Thoracic aorta (tissue), 2 donors: ENCODE results near the gene DOCK3. TPM values are rescaled to one million over a fixed set of nuclear protein-coding genes. Genes with fewer than 3 reads are reported as not detected.

Source experiments
- ATAC-seq: fragments of 150-250 bp; one replicate; pipeline ENCODE4 v1.8.0; 2017; ENCODE audit warnings: low read depth; ENCODE audit not compliant: insufficient number of reproducible peaks, low FRiP score
- DNase-seq: peaks from one replicate; pipeline ENCODE4 v3.0.0-alpha.2; 2020; ENCODE audit warnings: low spot score
- H3K27ac ChIP-seq, 2 donors: fragments of 200-600 bp; sonication (generic); 1 replicate in 1 of 2; 2 replicates in 1 of 2; pipeline ENCODE4 v1.5.1; 2016; ENCODE audit warnings: mild to moderate bottlenecking in 2 of 2, moderate library complexity in 2 of 2
- H3K27me3 ChIP-seq: fragments of 200-600 bp; sonication (generic); replicated peaks from 2 replicates; pipeline ENCODE4 v1.6.0; 2016; ENCODE audit warnings: mild to moderate bottlenecking; ENCODE audit not compliant: insufficient read depth
- H3K36me3 ChIP-seq: fragments of 200-600 bp; sonication (generic); one replicate; pipeline ENCODE4 v1.5.1; 2016
- H3K4me1 ChIP-seq, 2 donors: fragments of 200-600 bp; sonication (generic); 1 replicate in 1 of 2; 2 replicates in 1 of 2; pipeline versions ENCODE4 v1.5.1 to v1.6.0; 2016; ENCODE audit warnings: low read depth in 2 of 2, mild to moderate bottlenecking in 1 of 2; ENCODE audit not compliant: control insufficient read depth in 1 of 2
- H3K4me3 ChIP-seq: fragments of 200-600 bp; sonication (generic); 2 replicates; pipeline ENCODE4 v1.5.1; 2016; ENCODE audit warnings: mild to moderate bottlenecking
- H3K9me3 ChIP-seq: fragments of 200-600 bp; sonication (generic); 2 replicates; pipeline ENCODE4 v1.5.1; 2016
- CTCF ChIP-seq: fragments of 200-600 bp; sonication (generic); IDR thresholded peaks from one replicate; pipeline ENCODE4 v1.5.1; 2019; ENCODE audit warnings: antibody characterized with exemption
- total RNA-seq, 2 donors: library from RNA; depleted of rRNA; stranded (reverse); fragments of >200 nt; gene quantifications; one replicate each; pipeline versions ENCODE4 v1.1.0 to v1.2.3, GENCODE V29; 2016

Gene DOCK3
- total RNA-seq, 2 donors from 2014 or later: 0.14 to 0.71 TPM

GRCh38 chr3:51373658-51374421, 699.1 kb downstream of the DOCK3 start:
- H3K9me3 ChIP-seq: no peaks in the 10 kb centered on the region
- ATAC-seq (no peak), DNase-seq (no peak)
- no peaks in the 10 kb centered on the region for H3K27me3 ChIP-seq
- no peak overlapping the region for H3K27ac ChIP-seq
- no peak overlapping the region for H3K4me3 ChIP-seq
- no peaks in the 10 kb centered on the region for H3K4me1 ChIP-seq
- no peaks in the 10 kb centered on the region for H3K36me3 ChIP-seq
- no peak for TF ChIP-seq CTCF

- Histone ChIP-seq H3K27ac (no peak overlapping the region), H3K9me3 (no peaks in the 10 kb centered on the region), H3K4me3 (no peak overlapping the region), H3K27me3 (no peaks in the 10 kb centered on the region), H3K36me3 (no peaks in the 10 kb centered on the region), H3K4me1 (no peaks in the 10 kb centered on the region)
- ATAC-seq: no peak
- TF ChIP-seq CTCF: no peak
- no peak for DNase-seq
Observed at GRCh38 chr3:51374456-51374855, 699.7 kb downstream of the DOCK3 start.

GRCh38 chr3:51375136-51375535, 700.4 kb downstream of the DOCK3 start:
- no peak overlapping the region for H3K4me3 ChIP-seq
- no peaks in the 10 kb centered on the region for H3K4me1 ChIP-seq
- H3K27me3 ChIP-seq: no peaks in the 10 kb centered on the region
- H3K36me3 ChIP-seq: no peaks in the 10 kb centered on the region
- TF ChIP-seq CTCF: no peak
- DNase-seq: no peak
- no peaks in the 10 kb centered on the region for H3K9me3 ChIP-seq
- H3K27ac ChIP-seq: no peak overlapping the region
- no peak for ATAC-seq

- Histone ChIP-seq H3K27ac (no peak overlapping the region), H3K27me3 (no peaks in the 10 kb centered on the region), H3K9me3 (no peaks in the 10 kb centered on the region), H3K4me1 (no peaks in the 10 kb centered on the region), H3K4me3 (no peak overlapping the region), H3K36me3 (no peaks in the 10 kb centered on the region)
- ATAC-seq (no peak), DNase-seq (no peak)
- no peak for TF ChIP-seq CTCF
Observed at GRCh38 chr3:51375571-51375970, 700.8 kb downstream of the DOCK3 start.

- DNase-seq (no peak), ATAC-seq (no peak)
- Histone ChIP-seq H3K36me3 (no peaks in the 10 kb centered on the region), H3K27ac (no peak overlapping the region), H3K4me1 (no peaks in the 10 kb centered on the region), H3K9me3 (no peaks in the 10 kb centered on the region), H3K27me3 (no peaks in the 10 kb centered on the region), H3K4me3 (no peak overlapping the region)
- no peak for TF ChIP-seq CTCF
Observed at GRCh38 chr3:51378065-51378464, 703.3 kb downstream of the DOCK3 start.
